Thyroid gland (tissue), 4 donors: Measurements from ENCODE around the gene MYH7B. TPM values are rescaled to one million over a fixed set of nuclear protein-coding genes. Genes with fewer than 3 reads are reported as not detected.

ENCODE experiments used
- DNase-seq, 2 donors: peaks; one replicate each; pipeline ENCODE4 v3.0.0-alpha.2; 2019
- H3K27ac ChIP-seq, 3 donors: fragments of 200-600 bp; sonication (generic); 1 replicate in 2 of 3; 2 replicates in 1 of 3; pipeline ENCODE4 v1.5.1; 2016 to 2019; ENCODE audit warnings: mild to moderate bottlenecking in 1 of 3, moderate library complexity in 1 of 3
- H3K27me3 ChIP-seq: fragments of 200-600 bp; sonication (generic); one replicate; pipeline ENCODE4 v1.5.1; 2019
- H3K36me3 ChIP-seq, 2 donors: fragments of 200-600 bp; sonication (generic); one replicate each; pipeline ENCODE4 v1.5.1; 2016 to 2019
- H3K4me1 ChIP-seq, 2 donors: fragments of 200-600 bp; sonication (generic); one replicate each; pipeline ENCODE4 v1.5.1; 2017 to 2019
- H3K4me3 ChIP-seq, 3 donors: fragments of 200-600 bp; sonication (generic); replicated peaks in 1 of 3; 1 replicate in 2 of 3; 2 replicates in 1 of 3; pipeline ENCODE4 v1.5.1; 2016; ENCODE audit warnings: mild to moderate bottlenecking in 1 of 3
- H3K9me3 ChIP-seq: fragments of 200-600 bp; sonication (generic); one replicate; pipeline ENCODE4 v1.5.1; 2017
- CTCF ChIP-seq, 6 experiments: fragments of 200-600 bp in 3 of 6; fragments of 450-650 bp in 3 of 6; sonication (generic) in 3 of 6; IDR thresholded peaks; one replicate each; pipeline ENCODE4 v1.5.1; 2016 to 2019; ENCODE audit warnings: antibody characterized with exemption in 6 of 6, mild to moderate bottlenecking in 2 of 6, inconsistent platforms in 1 of 6, moderate library complexity in 1 of 6
- POLR2A ChIP-seq, 2 donors: fragments of 450-650 bp; IDR thresholded peaks; one replicate each; pipeline ENCODE4 v1.6.1; 2017; ENCODE audit warnings: antibody characterized with exemption in 2 of 2, mild to moderate bottlenecking in 2 of 2, moderate library complexity in 1 of 2
- WGBS, 2 donors: methylation state at CpG; one replicate each; pipeline ENCODE4 v1.1.5; 2017; 5-methylcytosine and 5-hydroxymethylcytosine counted together
- intact Hi-C: fragments of 100-400 bp; cut with DNase I; formaldehyde crosslinking; loops from one replicate; pipeline ENCODE4 v1.15.1; 2023
- total RNA-seq, 4 donors: library from RNA; depleted of rRNA; stranded (reverse); fragments of >200 nt; gene quantifications; one replicate each; pipeline ENCODE4 v1.2.3, GENCODE V29; 2016

Gene MYH7B
- total RNA-seq, 4 donors from 2014 or later, result 0.63 to 2.0 (median 1.4) TPM

DNA sequence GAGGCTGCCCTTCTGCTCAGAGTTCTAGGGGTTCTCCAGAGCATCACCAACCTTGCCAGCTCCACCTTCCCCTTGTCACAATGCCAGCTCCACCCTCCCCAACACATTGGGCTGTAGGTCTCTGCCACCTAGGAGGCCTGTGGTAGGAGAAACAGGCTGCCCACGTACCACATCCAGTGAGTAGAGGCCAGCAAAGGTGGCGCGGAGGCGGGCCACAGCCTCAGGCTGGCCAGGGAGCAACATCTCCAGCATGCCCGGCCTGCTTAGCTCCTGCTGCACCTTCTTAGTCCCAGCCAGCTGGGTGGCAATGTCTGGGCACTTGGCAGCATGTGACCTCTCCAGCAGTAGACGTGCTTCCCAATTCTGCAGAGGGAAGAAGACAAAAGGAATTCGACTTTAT, 23.9 kb upstream of the MYH7B start:
- TF ChIP-seq POLR2A (IDR thresholded peaks at IDR 0.05) (no peak), CTCF (IDR thresholded peaks at IDR 0.05) (no peak)
- no peak overlapping the region for H3K4me3 ChIP-seq
- no peak overlapping the region for H3K27ac ChIP-seq
- H3K27me3 ChIP-seq, result no peaks in the 10 kb centered on the region
- peaks cover 10 to 33% of the 10 kb centered on the region in 2 donors for H3K36me3 ChIP-seq
- no peaks in the 10 kb centered on the region for H3K4me1 ChIP-seq
- no peaks in the 10 kb centered on the region for H3K9me3 ChIP-seq
- 90 to 91% methylated on average over 7 of the region's 7 CpGs for WGBS, 2 donors
- intact Hi-C loops, result no loop called here
- DNase-seq, result no peak

- H3K9me3 ChIP-seq, result no peaks in the 10 kb centered on the region
- TF ChIP-seq CTCF (IDR thresholded peaks at IDR 0.05) (no peak), POLR2A (IDR thresholded peaks at IDR 0.05) (no peak)
- H3K36me3 ChIP-seq, result peaks cover 4 to 28% of the 10 kb centered on the region in 2 donors
- H3K4me3 ChIP-seq, result no peak overlapping the region
- 88 to 90% methylated on average over 14 of the region's 14 CpGs for WGBS, 2 donors
- H3K27ac ChIP-seq, result no peak overlapping the region
- DNase-seq, result peak in 1 of 2 donors; percentile 18
- no peaks in the 10 kb centered on the region for H3K4me1 ChIP-seq
- intact Hi-C loops, result no loop called here
- no peaks in the 10 kb centered on the region for H3K27me3 ChIP-seq
These were observed 17.1 kb upstream of the MYH7B start for GRCh38 chr20:34938466-34939163.

- DNase-seq, result no peak
- Histone ChIP-seq H3K27ac (no peak overlapping the region), H3K9me3 (no peaks in the 10 kb centered on the region), H3K4me3 (no peak overlapping the region), H3K27me3 (no peaks in the 10 kb centered on the region), H3K4me1 (no peaks in the 10 kb centered on the region), H3K36me3 (peaks cover 13 to 35% of the 10 kb centered on the region in 2 donors)
- no peak for TF ChIP-seq CTCF (IDR thresholded peaks at IDR 0.05)
- no peak for TF ChIP-seq POLR2A (IDR thresholded peaks at IDR 0.05)
- 96 to 100% methylated on average over 1 of the region's 1 CpG for WGBS, 2 donors
- intact Hi-C loops, result no loop called here
These were observed 15.6 kb upstream of the MYH7B start for GRCh38 chr20:34940081-34940481.

- H3K36me3 ChIP-seq, result peaks cover 21 to 35% of the 10 kb centered on the region in 2 donors
- TF ChIP-seq POLR2A (IDR thresholded peaks at IDR 0.05) (no peak), CTCF (IDR thresholded peaks at IDR 0.05) (no peak)
- no peaks in the 10 kb centered on the region for H3K4me1 ChIP-seq
- no peak overlapping the region for H3K27ac ChIP-seq
- no peak for DNase-seq
- H3K9me3 ChIP-seq, result no peaks in the 10 kb centered on the region
- H3K27me3 ChIP-seq, result no peaks in the 10 kb centered on the region
- intact Hi-C loops, result no loop called here
- 91 to 93% methylated on average over 4 of the region's 4 CpGs for WGBS, 2 donors
- H3K4me3 ChIP-seq, result no peak overlapping the region
These were observed 14.4 kb upstream of the MYH7B start for GRCh38 chr20:34941226-34941625.

GRCh38 chr20:34942301-34942700, 13.4 kb upstream of the MYH7B start:
- H3K36me3 ChIP-seq, result peaks cover 21 to 30% of the 10 kb centered on the region in 2 donors
- H3K4me1 ChIP-seq, result no peaks in the 10 kb centered on the region
- no peaks in the 10 kb centered on the region for H3K27me3 ChIP-seq
- no peak overlapping the region for H3K27ac ChIP-seq
- no peak for DNase-seq
- H3K9me3 ChIP-seq, result no peaks in the 10 kb centered on the region
- intact Hi-C loops, result no loop called here
- no peak overlapping the region for H3K4me3 ChIP-seq
- 91 to 97% methylated on average over 9 of the region's 9 CpGs for WGBS, 2 donors
- TF ChIP-seq POLR2A (IDR thresholded peaks at IDR 0.05), result no peak
- TF ChIP-seq CTCF (IDR thresholded peaks at IDR 0.05), result no peak
